ENCODE data around the gene ZNF808.
"Not testable (repeated sequence)": the region's sequence is repeated elsewhere in the genome, so short reads cannot be mapped to it uniquely, and the experiment has no call there.

ZNF808 gene

DNA sequence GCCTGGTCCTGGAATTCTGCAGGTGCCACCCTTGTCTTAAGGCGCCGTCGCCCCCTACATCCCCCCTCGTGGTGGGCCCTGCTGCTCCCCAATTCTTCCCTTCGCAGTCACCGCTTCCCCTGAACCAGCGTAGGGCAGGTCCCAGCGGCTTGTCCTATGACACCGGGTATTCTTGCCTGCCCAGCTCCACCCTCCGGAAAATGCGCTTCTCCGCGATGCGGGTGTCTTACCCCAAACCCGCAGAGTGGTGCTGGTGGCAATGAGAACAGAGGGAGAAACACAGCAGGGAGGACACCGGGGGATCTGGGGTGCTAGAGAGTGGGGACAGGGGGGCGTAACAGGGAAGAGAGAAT is 9.0 kb downstream of the ZNF808 start:
- peak in 1 of 2 donors; percentile 4 for DNase-seq

DNA sequence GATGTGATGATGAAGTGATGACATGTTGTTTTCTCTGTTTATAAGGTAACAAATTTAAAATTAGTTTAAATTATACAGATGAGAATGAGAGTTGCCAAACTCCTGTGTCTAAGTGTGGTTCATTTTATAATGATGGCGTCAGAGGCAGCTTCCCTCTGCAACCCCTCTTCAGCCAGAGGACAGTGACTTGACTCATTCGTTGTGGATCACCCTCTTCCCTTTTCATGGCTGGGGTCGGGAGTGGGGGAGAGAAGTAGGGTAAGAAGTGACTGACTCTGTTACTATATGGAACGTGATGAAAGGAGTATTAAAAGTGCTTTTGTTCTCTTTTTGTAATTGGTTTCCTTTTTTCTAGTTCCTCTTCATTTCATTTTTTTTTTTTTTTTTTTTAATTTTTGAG is 11.3 kb downstream of the ZNF808 start:
- peak in 1 of 2 donors; percentile 16 for DNase-seq

DNA sequence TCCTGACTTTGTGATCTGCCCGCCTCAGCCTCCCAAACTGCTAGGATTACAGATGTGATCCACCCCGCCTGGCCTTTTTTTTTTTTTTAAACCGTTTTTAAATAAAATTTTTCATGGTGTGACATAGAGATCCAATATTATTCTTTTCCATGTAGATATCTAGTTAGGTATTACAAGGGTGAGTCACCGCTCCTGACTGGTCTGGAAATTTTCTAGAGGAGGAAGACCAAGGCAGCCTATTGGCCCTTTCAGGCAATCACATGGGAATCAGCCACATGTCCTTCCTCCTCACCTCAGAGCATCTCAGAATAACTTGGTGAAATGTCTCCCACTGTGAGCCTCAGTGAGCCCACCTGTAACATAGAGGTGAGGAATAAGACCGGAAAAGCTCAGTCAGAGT is 13.7 kb downstream of the ZNF808 start:
- DNase-seq = not testable (repeated sequence)

DNA sequence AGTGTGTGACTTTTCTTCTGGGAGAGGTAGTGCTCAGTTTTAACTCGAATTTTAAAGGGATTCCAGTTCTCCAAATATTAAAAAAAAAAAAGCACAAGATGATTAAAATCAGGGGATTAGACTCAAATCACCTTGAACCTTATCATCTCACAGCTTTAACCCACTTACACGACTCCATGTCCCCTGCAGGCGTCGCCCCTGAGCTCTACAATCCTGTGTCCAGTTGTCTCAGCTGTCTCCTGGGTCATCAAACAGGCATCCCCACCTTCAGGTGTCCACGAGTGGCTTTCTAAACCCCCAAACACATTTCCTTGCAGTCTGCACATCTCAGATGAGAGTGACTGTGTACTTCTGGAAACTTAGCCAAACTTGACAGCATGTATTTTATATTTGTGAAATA is 14.1 kb downstream of the ZNF808 start:
- DNase-seq = no peak

DNA sequence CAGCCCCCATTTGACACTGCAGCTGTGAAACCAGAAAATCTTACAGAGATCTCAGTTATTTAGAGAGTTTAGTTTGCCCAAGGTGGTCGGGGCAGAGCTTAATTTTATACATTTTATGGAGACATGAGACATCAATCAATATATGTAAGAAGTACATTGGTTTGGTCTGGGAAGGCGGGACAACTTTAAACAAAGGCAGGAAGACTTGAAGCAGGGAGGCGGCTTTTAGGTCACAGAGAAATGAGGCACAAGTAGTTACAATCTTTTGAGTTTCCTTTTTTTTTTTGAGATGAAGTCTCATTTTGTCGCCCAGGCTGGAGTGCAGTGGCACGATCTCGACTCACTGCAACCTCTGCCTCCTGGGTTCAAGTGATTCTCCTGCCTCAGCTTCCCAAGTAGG is 15.1 kb downstream of the ZNF808 start:
- DNase-seq = not testable (repeated sequence)

DNA sequence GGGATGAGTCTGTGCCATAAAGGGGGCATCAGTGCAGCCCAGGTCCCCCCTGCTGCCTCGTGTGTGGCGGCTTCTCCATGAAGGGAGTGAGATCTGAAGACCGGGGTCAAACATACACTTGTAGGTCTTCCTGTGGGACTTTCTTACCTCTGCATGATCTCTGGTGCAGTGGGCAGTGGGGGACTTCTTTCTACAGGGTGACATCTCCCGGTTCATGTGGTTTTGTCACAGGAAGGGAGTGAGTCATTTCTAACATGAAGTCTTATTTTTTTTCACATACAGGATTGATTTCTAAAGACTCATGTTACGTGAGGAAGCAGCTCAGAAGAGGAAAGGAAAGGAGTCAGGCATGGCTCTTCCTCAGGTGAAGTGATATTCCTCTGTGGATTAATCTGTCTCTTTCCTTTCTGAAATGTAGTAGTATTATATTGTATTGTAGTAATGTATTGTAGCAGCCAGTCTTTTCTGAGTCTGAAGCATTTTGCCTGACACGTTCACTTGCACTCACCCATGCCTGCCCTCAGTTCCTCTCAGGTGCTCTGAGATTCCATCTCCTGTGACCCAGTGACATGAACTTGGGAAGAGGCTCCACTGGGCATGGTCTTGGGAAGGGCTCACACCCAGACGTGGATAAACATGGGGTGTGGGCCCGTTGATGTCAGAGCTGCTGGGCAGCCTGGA is 15.7 kb downstream of the ZNF808 start:
- peak in 1 of 2 donors; percentile 33 for DNase-seq

DNA sequence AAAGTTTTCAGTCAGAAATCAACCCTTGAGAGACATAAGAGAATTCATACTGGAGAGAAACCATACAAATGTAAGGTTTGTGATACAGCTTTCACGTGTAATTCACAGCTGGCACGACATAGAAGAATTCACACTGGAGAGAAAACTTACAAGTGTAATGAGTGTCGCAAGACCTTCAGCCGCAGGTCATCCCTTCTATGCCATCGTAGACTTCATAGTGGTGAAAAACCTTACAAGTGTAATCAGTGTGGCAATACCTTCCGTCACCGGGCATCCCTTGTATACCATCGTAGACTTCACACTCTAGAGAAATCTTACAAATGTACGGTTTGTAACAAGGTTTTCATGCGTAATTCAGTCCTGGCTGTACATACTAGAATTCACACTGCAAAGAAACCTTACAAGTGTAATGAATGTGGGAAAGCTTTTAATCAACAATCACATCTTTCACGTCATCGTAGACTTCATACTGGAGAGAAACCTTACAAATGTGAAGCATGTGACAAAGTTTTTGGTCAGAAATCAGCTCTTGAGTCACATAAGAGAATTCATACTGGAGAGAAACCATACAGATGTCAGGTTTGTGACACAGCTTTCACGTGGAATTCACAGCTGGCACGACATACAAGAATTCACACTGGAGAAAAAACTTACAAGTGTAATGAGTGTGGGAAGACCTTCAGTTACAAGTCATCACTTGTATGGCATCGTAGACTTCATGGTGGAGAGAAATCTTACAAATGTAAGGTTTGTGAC is 26.9 kb downstream of the ZNF808 start:
- no peak for DNase-seq

DNA sequence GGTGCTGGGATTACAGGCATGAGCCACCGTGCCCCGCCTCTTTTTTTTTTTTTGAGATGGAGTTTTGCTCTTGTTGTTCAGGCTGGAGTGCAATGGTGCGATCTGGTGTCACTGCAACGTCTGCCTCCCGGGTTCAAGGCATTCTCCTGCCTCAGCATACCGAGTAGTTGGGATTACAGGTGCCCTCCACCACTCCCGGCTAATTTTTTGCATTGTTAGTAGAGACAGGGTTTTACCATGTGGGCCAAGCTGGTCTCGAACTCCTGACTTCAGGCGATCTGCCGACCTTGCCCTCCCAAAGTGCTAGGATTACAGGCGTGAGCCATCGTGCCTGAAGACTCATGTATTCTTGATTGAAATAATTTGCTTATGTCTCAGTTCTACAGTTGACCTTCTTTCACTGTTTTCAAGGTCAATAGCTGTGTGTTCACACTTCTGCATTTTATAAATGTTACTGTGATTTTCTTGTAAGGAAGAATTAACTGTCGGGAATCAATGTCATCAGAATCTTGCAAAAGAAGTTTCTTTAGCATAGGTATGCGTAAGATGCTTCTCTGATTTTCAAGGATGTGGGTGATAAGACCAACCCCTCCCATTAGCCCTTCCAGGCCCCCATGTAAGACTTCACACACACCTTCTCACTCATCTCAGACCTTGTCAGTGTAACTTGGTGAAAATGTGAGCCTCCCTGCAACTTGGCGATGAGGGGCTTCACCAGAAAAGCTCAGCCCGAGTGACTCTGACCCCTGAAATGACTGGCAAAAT is 29.9 kb downstream of the ZNF808 start:
- DNase-seq = no peak

DNA sequence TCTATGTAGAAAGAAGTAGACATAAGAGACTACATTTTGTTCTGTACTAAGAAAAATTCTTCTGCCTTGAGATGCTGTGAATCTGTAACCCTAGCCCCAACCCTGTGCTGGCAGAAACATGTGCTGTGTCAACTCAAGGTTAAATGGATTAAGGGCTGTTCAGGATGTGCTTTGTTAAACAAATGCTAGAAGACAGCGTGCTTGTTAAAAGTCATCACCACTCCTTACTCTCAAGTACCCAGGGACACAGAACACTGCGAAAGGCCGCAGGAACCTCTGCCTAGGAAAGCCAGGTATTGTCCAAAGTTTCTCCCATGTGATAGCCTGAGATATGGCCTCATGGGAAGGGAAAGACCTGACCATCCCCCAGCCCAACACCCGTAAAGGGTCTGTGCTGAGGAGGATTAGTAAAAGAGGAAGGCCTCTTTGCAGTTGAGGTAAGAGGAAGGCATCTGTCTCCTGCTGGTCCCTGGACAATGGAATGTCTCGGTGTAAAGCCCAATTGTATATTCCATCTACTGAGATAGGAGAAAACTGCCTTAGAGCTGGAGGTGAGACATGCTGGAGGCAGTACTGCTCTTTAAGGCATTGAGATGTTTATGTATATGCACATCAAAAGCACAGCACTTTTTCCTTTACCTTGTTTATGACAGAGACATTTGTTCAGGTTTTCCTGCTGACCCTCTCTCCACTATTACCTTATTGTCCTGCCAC is 31.4 kb downstream of the ZNF808 start:
- not testable (repeated sequence) for DNase-seq

DNA sequence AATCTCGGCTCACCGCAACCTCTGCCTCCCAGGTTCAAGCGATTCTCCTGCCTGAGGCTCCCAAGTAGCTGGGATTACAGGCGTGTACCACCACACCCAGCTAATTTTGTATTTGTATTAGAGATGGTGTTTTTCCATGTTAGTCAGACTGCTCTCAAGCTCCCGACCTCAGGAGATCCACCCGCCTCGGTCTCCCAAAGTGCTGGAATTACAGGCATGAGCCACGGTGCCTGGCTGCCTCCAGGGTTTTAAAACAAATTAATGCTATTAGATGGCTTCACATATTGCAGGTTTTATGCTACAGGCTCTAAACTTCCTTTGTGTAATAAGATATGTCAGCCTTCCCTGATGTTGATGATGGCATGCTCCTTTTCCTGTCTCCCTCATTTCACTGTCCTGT is 34.1 kb downstream of the ZNF808 start:
- not testable (repeated sequence) for DNase-seq

DNA sequence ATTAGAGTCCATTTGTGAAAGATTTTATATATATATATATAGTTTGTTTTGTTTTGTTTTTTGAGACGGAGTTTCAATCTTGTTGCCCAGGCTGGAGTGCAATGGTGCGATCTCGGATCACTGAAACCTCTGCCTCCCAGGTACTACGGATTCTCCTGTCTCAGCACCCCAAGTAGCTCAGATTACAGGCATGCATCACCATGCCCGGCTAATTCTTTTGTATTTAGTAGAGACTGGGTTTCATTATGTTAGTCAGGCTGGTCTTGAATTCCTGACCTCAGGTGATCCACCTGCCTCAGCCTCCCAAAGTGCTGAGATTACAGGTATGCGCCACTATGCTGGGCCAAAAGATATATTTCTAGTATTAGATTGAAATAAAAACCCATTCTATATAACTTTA is 38.7 kb downstream of the ZNF808 start:
- DNase-seq = no peak

DNA sequence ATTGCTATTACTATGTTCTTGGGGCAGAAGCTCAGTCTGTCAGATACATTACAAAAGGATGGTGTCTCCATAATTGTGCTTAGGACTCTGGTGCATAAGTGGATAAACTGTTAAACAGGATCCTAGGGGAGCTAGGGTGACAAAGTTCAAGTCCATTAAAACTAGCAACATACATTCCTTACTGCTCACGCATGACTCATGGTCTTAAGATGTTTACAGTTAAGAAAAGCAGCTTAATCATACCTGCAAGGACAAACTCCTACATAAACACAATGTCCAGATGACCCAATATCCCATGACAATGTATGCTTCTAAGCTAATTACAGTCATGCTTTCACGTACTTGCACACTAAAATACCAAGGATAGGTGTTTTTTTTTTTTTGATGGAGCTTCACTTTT is 39.1 kb downstream of the ZNF808 start:
- DNase-seq = no peak

DNA sequence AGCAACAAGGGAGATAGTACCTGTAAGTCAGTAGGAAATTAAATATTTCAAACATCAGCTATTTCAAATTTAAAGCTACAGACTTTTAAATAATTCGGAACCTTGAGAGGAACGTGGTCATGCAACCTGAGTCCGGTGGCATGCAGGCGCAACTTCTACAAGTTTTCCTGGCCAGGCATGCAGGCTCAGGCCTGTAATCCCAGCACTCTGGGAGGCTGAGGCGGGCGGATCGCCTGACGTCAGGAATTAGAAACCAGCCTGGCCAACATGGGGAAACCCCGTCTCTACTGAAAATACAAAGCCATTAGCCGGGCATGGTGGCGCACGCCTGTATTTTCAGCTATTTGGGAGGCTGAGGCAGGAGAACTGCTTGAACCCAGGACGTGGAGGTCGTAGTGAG is 40.5 kb downstream of the ZNF808 start:
- no peak for DNase-seq

DNA sequence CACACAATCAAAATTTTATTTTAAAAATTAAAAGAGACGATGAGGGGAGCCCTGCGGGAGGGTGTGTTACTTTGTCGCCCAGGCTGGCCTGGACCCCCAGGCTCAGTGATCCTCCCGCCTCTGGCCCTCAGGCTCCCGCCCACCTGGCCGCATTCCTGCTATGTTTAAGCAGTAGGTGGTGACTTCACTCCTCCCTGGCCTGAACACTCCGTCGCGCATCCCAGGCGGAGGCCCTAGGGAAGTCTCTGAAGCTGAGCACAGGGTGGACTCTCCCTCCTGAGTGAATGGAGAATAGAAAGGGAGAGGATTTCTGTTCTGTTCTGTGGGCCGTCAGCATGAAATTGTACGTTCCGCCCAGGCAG is 42.2 kb downstream of the ZNF808 start:
- peak; percentile 3 to 11 for DNase-seq

DNA sequence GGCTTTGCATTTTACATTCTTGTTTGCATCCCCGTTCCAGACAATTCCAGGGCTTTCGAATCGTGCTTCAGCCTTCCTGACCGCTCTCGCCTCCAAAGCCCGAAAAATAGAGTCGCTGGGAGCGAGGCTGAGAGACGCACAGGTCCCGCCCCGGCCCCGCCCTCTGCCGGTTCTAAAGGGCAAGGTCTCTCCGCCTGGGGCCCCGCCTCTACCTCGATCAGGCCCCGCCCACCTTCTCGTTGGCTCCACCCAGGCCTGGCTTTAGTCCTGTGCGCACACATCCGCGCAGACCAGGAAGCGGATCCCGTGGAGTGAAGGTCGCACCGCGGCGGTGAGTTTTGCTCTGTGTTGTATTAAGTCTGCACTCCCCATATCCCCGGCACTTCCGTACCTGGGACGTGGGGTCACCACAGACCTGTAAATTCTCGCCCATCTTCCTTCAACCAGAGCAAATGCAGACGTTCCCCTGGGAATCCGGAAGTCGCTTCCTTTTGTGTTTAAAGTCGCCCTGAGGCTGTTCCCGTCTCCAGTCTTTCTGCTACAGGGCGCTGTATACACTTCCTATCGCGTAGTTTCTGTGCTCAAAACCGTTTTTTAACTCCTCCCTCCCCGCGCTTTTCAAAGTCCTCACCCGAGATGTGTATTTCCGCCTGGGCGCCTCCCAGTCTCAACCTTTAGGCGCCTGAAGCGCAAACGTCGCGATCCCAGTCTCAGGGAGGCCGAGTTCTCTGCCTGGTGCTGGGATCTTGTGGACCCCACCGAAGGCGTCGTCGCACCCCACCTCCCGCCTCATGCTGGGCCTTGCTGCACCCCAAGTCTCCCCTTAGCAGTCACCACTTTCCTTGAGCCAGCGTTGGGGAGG is 42.8 kb downstream of the ZNF808 start, which contains the start of gene ZNF701:
Gene ZNF701 (plus strand): TSS at position 288 of the 862 bp plus-strand sequence. CDS start 3,861 bp downstream, outside the sequence.
- peak; percentile 90 to 97 for DNase-seq

DNA sequence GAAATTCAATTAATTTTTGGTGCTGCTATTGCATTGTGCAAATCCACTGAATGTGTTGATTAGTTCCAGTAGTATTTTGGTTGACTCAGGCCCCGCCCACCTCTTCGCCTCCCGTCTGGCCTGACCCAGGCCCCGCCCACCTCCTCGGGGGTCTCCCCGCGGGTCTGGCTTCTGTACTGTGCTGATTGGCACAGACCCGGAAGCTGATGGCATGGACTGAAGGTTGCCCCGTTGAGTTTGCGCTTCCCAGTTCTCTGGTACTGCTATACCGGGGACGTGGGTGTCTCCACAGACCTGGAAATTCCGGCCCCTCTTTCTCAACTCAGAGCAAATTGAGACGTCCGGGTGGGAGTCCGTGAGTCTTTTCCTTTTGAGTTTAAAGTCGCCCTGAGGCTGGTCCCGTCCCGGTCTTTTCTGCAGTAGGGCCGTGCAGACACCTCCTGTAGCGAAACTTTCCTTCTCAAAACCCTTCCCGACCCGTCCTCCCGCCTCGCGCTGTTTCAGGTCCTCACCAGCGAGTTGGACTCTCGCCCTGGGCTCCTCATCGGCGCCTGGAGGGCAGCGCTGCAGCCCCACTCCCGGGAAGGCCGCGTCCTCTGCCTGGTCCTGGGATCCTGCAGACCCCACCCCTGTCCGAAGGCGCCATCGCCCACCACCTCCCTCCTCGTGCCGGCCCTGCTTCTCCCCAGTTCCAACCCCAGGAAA is 57.4 kb downstream of the ZNF808 start:
- DNase-seq = no peak

DNA sequence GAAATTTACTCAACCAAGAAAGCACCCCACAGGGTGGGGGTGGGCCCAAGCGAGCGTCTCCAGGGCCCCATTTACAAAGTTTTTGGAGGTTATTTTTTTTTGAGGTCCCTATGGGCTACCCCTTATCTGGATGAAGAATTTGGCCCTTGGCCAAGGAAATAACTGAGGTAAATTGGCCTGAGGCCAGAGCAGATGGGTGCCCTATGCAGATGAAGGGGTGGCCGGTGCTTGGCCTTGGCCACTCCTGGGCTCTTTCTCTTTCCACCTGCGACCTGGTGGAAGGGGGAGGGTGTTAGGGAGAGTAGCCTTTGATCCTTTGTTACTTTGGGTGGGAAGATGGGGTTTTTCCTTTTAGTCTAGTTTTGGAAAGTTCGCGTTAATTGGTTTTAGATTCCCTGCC is 58.1 kb downstream of the ZNF808 start:
- DNase-seq = no peak

DNA sequence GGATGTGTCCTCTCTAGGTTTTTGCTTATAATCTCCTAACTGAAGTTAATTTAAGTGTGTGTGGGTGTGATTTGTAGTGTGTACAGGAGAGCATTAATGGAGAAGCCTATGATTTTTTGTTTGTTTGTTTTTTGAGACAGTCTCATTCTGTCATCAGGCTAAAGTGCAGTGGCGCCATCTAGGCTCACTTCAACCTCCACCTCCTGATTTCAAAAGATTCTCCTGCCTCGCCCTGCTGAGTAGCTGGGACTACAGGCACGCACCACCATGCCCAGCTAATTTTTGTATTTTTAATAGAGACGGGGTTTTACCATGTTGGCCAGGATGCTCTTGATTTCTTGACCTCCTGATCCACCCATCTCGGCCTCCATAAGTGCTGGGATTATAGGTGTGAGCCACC is 63.3 kb downstream of the ZNF808 start:
- no peak for DNase-seq

DNA sequence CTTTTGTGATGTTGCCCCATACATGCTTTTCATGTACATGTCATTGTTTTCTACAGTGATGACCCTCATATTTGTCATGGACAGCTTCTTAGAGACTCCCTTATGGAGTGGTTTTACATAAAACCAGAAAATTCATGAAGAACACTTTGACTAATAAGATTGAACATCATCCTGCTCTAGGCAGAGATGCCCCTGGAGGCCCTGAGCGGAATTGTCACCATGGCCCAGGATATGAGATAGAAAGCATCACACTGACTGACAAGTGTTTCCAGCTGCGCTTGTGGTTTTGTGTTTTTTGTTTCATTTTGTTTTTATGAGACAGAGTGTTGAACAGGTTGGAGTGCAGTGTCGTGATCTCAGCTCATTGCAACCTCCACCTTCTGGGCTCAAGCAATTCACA is 64.8 kb downstream of the ZNF808 start:
- no peak for DNase-seq

DNA sequence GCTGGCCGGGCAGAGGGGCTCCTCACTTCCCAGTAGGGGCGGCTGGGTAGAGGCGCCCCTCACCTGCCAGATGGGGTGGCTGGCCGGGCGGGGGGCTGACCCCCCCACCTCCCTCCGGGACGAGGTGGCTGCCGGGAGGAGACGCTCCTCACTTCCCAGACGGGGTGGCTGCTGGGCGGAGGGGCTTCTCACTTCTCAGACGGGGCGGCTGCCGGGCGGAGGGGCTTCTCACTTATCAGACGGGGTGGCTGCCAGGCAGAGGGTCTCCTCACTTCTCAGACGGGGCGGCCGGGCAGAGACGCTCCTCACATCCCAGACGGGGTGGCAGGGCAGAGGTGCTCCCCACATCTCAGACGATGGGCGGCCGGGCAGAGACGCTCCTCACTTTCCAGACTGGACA is 66.0 kb downstream of the ZNF808 start:
- not testable (repeated sequence) for DNase-seq

DNA sequence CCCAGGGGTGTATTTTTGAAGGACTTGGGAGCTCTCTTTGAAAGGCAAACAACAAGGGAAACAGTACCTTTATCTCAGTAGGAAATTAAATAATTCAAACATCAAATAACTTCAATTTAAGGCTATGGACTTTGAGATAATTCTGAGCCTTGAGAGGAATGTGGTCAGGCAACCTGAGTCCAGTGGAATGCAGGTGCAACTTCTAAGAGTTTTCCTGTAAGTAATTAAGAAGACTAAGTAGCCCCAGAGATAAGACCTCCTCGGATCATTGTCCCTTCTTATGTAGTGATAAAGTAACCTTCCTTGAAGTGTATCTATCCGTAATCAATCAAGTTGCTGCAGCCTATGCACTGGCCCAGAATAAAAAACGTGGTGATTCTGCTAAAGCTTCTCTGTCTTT is 71.8 kb downstream of the ZNF808 start:
- DNase-seq = no peak

DNA sequence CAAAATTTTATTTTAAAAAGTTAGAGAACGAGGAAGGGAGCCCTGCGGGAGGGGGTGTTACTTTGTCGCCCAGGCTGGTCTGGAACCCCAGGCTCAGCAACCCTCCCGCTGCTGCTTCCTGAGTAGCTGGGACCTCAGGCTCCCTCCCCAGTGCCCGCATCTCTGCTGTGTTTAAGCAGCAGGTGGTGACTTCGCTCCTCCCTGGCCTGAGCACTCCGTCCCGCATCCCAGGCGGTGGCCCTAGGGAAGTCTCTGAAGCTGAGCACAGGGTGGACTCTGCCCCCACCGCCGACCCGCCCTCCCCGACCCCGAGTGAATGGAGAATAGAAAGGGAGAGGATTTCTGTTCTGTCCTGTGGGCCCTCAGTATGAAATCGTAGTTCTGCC is 73.2 kb downstream of the ZNF808 start:
- no peak for DNase-seq
